ENCODE measurements around the gene OR5K1. TPM values are rescaled to one million over a fixed set of nuclear protein-coding genes. Genes with fewer than 3 reads are reported as not detected.

The OR5K1 gene
- total RNA-seq, 3 donors from 2014 or later, result not detected

- ATAC-seq (peak; percentile 51), DNase-seq (peak in 1 of 3 donors; percentile 53)
- Histone ChIP-seq H3K4me1 (ENCODE audit: low read depth) (no peaks in the 10 kb centered on the region), H3K4me3 (no peak overlapping the region), H3K9me3 (peaks cover 29% of the 10 kb centered on the region), H3K36me3 (ENCODE audit: low read depth) (no peaks in the 10 kb centered on the region)
- intact Hi-C loops (cut with DNase I, micrococcal nuclease), result no loop called here
- no peak for TF ChIP-seq CTCF (IDR thresholded peaks at IDR 0.05)
Measured at GRCh38 chr3:98482717-98483482, 19.9 kb downstream of the OR5K1 start.

- no peak for TF ChIP-seq CTCF (IDR thresholded peaks at IDR 0.05)
Measured at GRCh38 chr3:98483626-98484025, 20.6 kb downstream of the OR5K1 start.

GRCh38 chr3:98497381-98497780 lies 34.4 kb downstream of the OR5K1 start, which contains the start of gene OR5K2:
Gene OR5K2 (plus strand): TSS chr3:98497681. CDS start chr3:98497681, 0 bp downstream.
- intact Hi-C loops (cut with DNase I, micrococcal nuclease), result loop anchor here in 1 of 2 donors (5.0 kb wide), 1 partner anchor 65 kb away; no protein-coding TSS in a partner anchor
- Histone ChIP-seq H3K4me3 (no peak within 1 kb of the TSS), H3K36me3 (ENCODE audit: low read depth) (no peaks in the 10 kb centered on the region), H3K9me3 (no peaks in the 10 kb centered on the region), H3K4me1 (ENCODE audit: low read depth) (no peaks in the 10 kb centered on the region)
- ATAC-seq, result no peak
- TF ChIP-seq CTCF (IDR thresholded peaks at IDR 0.05), result no peak
- no peak for DNase-seq

More at GRCh38 chr3:98483626-98484025, 20.6 kb downstream of the OR5K1 start:
- DNase-seq (no peak), ATAC-seq (no peak)
- H3K4me3 ChIP-seq, result no peak overlapping the region
- H3K4me1 ChIP-seq (ENCODE audit: low read depth), result no peaks in the 10 kb centered on the region
- H3K36me3 ChIP-seq (ENCODE audit: low read depth), result no peaks in the 10 kb centered on the region
- H3K9me3 ChIP-seq, result peaks cover 21% of the 10 kb centered on the region
- intact Hi-C loops (cut with DNase I, micrococcal nuclease), result no loop called here

GRCh38 chr3:98500019-98500418 lies 37.0 kb downstream of the OR5K1 start:
- intact Hi-C loops (cut with DNase I, micrococcal nuclease), result no loop called here
- ATAC-seq, result no peak
- Histone ChIP-seq H3K4me3 (no peak overlapping the region), H3K9me3 (no peaks in the 10 kb centered on the region), H3K4me1 (ENCODE audit: low read depth) (no peaks in the 10 kb centered on the region), H3K36me3 (ENCODE audit: low read depth) (no peaks in the 10 kb centered on the region)
- no peak for TF ChIP-seq CTCF (IDR thresholded peaks at IDR 0.05)
- DNase-seq, result no peak

GRCh38 chr3:98501270-98501669 lies 38.3 kb downstream of the OR5K1 start:
- no peaks in the 10 kb centered on the region for H3K9me3 ChIP-seq
- H3K4me1 ChIP-seq (ENCODE audit: low read depth), result no peaks in the 10 kb centered on the region
- no peak for TF ChIP-seq CTCF (IDR thresholded peaks at IDR 0.05)
- H3K4me3 ChIP-seq, result no peak overlapping the region
- DNase-seq (no peak), ATAC-seq (no peak)
- no peaks in the 10 kb centered on the region for H3K36me3 ChIP-seq (ENCODE audit: low read depth)
- intact Hi-C loops (cut with DNase I, micrococcal nuclease), result no loop called here

All from mucosa of descending colon (tissue), 3 donors.